Panc1 (cell line): ENCODE measurements around the gene AFDN. TPM values are rescaled to one million over a fixed set of nuclear protein-coding genes. Genes with fewer than 3 reads are reported as not detected.

Source experiments
- ATAC-seq: fragments of 200-7000 bp; cut with Tn5 transposase; 2 replicates; pipeline ENCODE4 v1.9.1; 2020; ENCODE audit warnings: mild to moderate bottlenecking, moderate library complexity
- BruUV-seq: library from RNA; stranded (reverse); fragments of 400-500 nt; replicated peaks from 2 replicates; lab custom pipeline; 2021; lab: Mats Ljungman, UMichigan
- CTCF ChIA-PET: fragments of 300-600 bp; sonication (Branson Sonifier 250); formaldehyde crosslinking; loops from one replicate; lab custom pipeline; 2022; ENCODE audit warnings: antibody characterized with exemption; lab: Charles Lee
- POLR2A ChIA-PET: fragments of 300-600 bp; sonication (Branson Sonifier 250); formaldehyde crosslinking; loops from one replicate; lab custom pipeline; 2022; ENCODE audit warnings: antibody characterized with exemption; lab: Charles Lee
- DNase-seq: peaks from one replicate; pipeline ENCODE4 v3.0.0-alpha.2; 2010; ENCODE audit warnings: low read depth, low spot score
- H3K27ac ChIP-seq: 2 replicates; pipeline ENCODE4 v1.5.1; 2011; ENCODE audit warnings: mild to moderate bottlenecking, low read length, inconsistent platforms
- H3K27me3 ChIP-seq: fragments of 200-500 bp; sonication (Bioruptor generic); 2 replicates; pipeline ENCODE4 v1.6.0; 2014; ENCODE audit warnings: low read length, inconsistent platforms; ENCODE audit not compliant: control insufficient read depth, insufficient read depth
- H3K36me3 ChIP-seq: fragments of 200-500 bp; sonication (Bioruptor generic); 2 replicates; pipeline ENCODE4 v1.5.1; 2014; ENCODE audit warnings: inconsistent platforms, mild to moderate bottlenecking, low read length, moderate library complexity; ENCODE audit not compliant: control insufficient read depth, insufficient read depth
- H3K4me1 ChIP-seq: 2 replicates; pipeline ENCODE4 v1.5.1; 2011; ENCODE audit warnings: inconsistent platforms, mild to moderate bottlenecking, low read length, moderate library complexity; ENCODE audit not compliant: control insufficient read depth, insufficient read depth
- H3K4me3 ChIP-seq, 2 experiments: 2 replicates each; pipeline ENCODE4 v1.5.1; 2011 to 2012; ENCODE audit warnings: low read depth in 2 of 2, low read length in 2 of 2, mild to moderate bottlenecking in 2 of 2, inconsistent platforms in 1 of 2, moderate library complexity in 1 of 2
- H3K9me3 ChIP-seq: fragments of 200-500 bp; sonication (Bioruptor generic); 2 replicates; pipeline ENCODE4 v1.5.1; 2014; ENCODE audit warnings: low read depth, mild to moderate bottlenecking, inconsistent platforms, low read length, moderate library complexity; ENCODE audit not compliant: control insufficient read depth, insufficient read depth
- CTCF ChIP-seq: fragments of 450-650 bp; IDR thresholded peaks from 2 replicates; pipeline ENCODE4 v1.5.1; 2017; ENCODE audit warnings: mild to moderate bottlenecking
- POLR2AphosphoS5 ChIP-seq: IDR thresholded peaks from 2 replicates; pipeline ENCODE4 v1.6.1; 2012; ENCODE audit warnings: mild to moderate bottlenecking, low read depth, low read length, moderate library complexity
- REST ChIP-seq, 2 experiments: IDR thresholded peaks; 2 replicates each; pipeline ENCODE4 v1.6.1; 2011 to 2012; ENCODE audit warnings: low read depth in 2 of 2, control low read depth in 1 of 2, low read length in 1 of 2, mild to moderate bottlenecking in 1 of 2, moderate library complexity in 1 of 2; ENCODE audit not compliant: insufficient read depth in 1 of 2
- SIN3A ChIP-seq: IDR thresholded peaks from 2 replicates; pipeline ENCODE4 v1.6.1; 2012; ENCODE audit warnings: low read depth, mild to moderate bottlenecking, low read length, moderate library complexity, borderline replicate concordance; ENCODE audit not compliant: insufficient read depth
- TCF7L2 ChIP-seq: IDR thresholded peaks from 2 replicates; pipeline ENCODE4 v1.6.1; 2011; ENCODE audit warnings: mild to moderate bottlenecking, low read depth, low read length, inconsistent platforms
- in situ Hi-C: cut with HindIII; loops from 2 replicates; pipeline ENCODE4 v1.10.0; 2016; ENCODE audit warnings: low sequenced_read_pairs, low pct_unique_long_range_greater_than_20kb
- intact Hi-C: fragments of 100-400 bp; cut with micrococcal nuclease; formaldehyde crosslinking; loops from one replicate; pipeline ENCODE4 v1.10.0; 2022; ENCODE audit not compliant: unreplicated experiment
- total RNA-seq: library from RNA; stranded (reverse); gene quantifications from one replicate; pipeline ENCODE4 v1.2.1, GENCODE V29; 2021; ENCODE audit not compliant: unreplicated experiment

AFDN gene
- total RNA-seq, 1 experiment from 2014 or later, result 143 TPM

- no peak for TF ChIP-seq TCF7L2
- no peak for TF ChIP-seq REST (IDR thresholded peaks at IDR 0.05; ENCODE audit: insufficient read depth in 1 of 2, low read depth in 2 of 2, low read length in 1 of 2)
- TF ChIP-seq POLR2AphosphoS5, result no peak
- no peak for TF ChIP-seq CTCF
- ChIA-PET POLR2A (no interaction called here), CTCF (no interaction called here)
- Histone ChIP-seq H3K27me3 (no peaks in the 10 kb centered on the region), H3K36me3 (no peaks in the 10 kb centered on the region), H3K4me1 (no peaks in the 10 kb centered on the region), H3K27ac (no peak overlapping the region), H3K4me3 (no peak overlapping the region), H3K9me3 (peaks cover 10% of the 10 kb centered on the region; the same call in 1 of the 2 replicates)
- DNase-seq (no peak), ATAC-seq (no peak)
- intact Hi-C loops, result no loop called here
- in situ Hi-C loops, result no loop called here
- BruUV-seq, result no TSS peak
These were observed 189.5 kb downstream of the AFDN start for GRCh38 chr6:168016176-168016620.

GRCh38 chr6:168016721-168017525, 190.2 kb downstream of the AFDN start:
- DNase-seq (no peak), ATAC-seq (no peak)
- Histone ChIP-seq H3K4me1 (peaks cover 3% of the 10 kb centered on the region; the same call in 1 of the 2 replicates), H3K27me3 (no peaks in the 10 kb centered on the region), H3K4me3 (no peak overlapping the region), H3K9me3 (peaks cover 5% of the 10 kb centered on the region; the same call in 1 of the 2 replicates), H3K27ac (no peak overlapping the region), H3K36me3 (no peaks in the 10 kb centered on the region)
- ChIA-PET POLR2A (no interaction called here), CTCF (no interaction called here)
- in situ Hi-C loops (no loop called here), intact Hi-C loops (no loop called here)
- no TSS peak for BruUV-seq
- TF ChIP-seq POLR2AphosphoS5 (no peak), TCF7L2 (no peak), SIN3A (no peak), CTCF (no peak), REST (IDR thresholded peaks at IDR 0.05; ENCODE audit: insufficient read depth in 1 of 2, low read depth in 2 of 2, low read length in 1 of 2) (no peak)
